HG03460 (cell line): ENCODE results near the gene C20orf204.

Experiments used
- ATAC-seq: cut with Tn5 transposase; IDR thresholded peaks from one replicate; pipeline ENCODE4 v1.9.1; 2021; ENCODE audit not compliant: unreplicated experiment

The C20orf204 gene

DNA sequence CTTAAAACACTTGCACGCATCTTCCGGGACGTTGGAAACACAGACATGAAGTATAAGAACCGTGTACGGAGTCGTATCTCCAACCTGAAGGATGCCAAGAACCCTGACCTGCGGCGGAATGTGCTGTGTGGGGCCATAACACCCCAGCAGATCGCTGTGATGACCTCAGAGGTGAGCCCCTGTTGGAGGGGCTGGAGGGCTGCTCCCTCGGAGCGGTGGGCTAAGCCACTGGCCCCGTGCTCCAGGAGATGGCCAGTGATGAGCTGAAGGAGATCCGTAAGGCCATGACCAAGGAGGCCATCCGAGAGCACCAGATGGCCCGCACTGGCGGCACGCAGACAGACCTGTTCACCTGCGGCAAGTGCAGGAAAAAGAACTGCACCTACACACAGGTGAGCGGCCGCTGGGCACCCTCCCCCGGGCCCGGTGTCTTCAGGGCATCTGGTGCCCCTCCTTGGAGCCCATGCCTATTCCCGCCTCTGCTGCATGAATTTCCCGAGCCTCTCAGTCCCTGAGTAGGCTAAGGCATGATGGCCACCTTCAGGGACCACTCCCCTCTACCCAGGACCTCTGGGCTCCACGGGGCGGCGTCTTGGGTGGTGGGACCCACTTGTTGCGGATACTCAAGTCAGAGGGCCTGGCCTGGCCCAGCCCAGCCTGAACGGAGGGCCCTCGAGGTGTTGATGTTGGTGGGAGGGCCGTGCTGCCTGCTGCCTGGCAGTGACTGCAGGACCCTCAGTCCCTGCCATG, 34.4 kb downstream of the C20orf204 start:
- no peak for ATAC-seq

DNA sequence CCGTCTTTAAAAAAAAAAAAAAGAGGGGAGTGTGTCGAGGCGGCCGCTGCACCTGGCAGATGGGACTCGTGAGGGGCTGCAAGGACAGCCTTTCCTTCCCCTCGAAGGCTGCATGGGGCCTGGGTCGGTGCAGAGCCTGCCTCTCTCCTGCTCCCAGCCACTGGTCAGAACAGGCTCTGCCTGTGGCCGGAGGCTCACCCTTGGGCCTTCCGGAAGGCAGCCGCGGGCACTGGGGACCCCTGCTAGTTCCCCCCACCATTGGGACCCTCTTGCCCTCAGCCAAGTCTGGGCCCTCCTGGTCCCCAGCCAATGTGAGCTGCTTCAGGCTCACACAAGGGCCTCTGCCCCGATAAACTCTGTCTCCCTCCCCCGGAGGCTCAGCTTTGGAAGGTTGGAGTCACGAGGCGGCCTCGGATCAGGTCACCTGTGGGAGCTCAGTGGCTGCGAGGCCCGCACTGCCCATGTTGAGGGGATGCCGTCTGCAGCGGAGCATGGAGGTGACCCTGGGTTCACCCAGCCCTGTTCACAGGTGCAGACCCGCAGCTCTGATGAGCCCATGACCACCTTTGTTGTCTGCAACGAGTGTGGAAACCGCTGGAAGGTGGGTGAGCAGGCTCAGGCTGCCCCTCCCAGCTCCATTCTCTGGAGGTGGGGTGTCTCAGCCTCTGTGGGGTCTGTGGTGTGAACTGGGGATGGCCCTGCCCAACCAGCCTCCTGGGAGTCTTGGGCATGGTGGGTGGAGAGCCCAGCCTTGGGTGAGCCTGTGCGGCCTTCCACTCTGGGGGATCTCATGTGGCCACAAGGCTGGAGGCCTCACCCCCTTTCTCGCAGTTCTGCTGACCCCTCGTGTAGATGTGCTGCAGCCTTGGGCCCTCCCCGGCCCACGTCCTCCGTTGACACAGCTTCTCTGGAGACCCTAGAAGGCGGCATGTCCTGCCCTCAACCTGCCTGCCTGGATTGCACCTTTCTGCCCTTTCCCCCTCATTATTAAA, 35.7 kb downstream of the C20orf204 start:
- ATAC-seq, result no peak

- ATAC-seq, result no peak
Observed at GRCh38 chr20:64072498-64073063, 36.6 kb downstream of the C20orf204 start.

DNA sequence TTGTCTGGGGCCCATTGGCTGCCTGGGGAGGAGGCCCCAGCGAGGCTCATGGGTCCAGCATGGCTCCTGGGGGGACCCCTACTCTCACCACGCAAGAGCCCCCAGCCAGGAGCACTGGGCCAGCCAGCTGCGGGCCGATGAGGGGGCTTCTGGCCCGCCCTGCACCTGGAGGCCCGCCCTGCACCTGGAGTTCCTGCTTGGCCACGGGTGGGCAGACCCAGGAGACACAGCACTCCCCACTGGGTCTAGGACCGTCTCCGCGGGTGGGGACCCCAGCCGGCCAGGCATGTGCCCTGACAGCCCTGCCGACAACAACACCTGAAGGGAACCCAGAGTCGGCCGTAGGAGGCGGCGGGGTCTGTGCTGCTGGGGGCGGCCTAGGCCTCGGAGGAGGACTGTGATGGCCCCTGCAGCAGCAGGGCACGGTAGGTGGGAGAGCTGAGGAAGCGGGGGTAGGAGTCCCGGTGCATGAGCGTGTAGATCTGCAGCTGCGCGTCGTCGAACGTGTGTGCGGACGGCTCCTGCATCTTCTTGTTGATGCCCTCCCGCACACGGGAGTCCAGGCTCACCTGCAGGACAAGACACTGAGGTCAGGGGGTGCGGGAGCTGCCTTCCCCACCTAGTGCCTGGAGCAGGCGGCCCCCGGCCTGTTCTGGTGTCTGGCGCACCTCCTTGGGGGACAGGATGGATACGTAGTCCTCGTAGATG, 37.6 kb downstream of the C20orf204 start:
- no peak for ATAC-seq

GRCh38 chr20:64074184-64074789, 38.3 kb downstream of the C20orf204 start:
- no peak for ATAC-seq

DNA sequence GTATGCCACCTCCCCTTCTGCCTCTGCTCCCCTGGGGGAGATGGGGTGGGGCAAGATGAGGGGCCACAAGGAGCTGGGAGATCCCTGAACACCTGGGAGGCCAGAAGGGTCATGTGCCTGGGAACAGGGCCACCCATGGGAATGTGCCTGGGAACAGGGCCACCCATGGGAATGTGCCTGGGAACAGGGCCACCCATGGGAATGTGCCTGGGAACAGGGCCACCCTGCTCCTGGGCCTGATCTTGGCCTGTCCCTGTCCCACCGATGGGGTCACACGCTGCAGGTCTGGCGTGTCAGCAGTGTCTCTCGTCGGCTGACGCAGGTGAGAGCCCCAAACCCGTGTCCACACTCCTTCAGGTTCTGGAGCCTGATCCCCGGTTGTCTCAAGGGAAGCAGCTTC, 39.0 kb downstream of the C20orf204 start:
- ATAC-seq, result no peak

DNA sequence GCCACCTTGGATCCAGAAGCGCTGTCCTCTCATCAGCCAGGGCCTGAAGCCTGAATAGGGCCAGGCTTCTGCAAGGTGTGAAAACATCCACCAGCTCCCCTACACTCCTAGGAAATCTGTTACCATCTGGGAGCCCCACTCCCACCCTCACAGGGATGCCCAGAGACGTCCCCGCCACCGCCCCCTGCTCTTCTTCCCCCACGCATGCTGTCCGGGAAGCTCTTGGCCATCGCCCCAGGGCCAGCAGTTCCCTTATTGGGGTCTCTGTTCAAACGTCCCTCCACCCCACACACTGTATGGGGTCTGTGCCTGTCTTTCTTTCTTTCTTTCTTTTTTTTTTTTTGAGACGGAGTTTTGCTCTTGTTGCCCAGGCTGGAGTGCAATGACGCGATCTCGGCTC, 39.6 kb downstream of the C20orf204 start:
- no peak for ATAC-seq

DNA sequence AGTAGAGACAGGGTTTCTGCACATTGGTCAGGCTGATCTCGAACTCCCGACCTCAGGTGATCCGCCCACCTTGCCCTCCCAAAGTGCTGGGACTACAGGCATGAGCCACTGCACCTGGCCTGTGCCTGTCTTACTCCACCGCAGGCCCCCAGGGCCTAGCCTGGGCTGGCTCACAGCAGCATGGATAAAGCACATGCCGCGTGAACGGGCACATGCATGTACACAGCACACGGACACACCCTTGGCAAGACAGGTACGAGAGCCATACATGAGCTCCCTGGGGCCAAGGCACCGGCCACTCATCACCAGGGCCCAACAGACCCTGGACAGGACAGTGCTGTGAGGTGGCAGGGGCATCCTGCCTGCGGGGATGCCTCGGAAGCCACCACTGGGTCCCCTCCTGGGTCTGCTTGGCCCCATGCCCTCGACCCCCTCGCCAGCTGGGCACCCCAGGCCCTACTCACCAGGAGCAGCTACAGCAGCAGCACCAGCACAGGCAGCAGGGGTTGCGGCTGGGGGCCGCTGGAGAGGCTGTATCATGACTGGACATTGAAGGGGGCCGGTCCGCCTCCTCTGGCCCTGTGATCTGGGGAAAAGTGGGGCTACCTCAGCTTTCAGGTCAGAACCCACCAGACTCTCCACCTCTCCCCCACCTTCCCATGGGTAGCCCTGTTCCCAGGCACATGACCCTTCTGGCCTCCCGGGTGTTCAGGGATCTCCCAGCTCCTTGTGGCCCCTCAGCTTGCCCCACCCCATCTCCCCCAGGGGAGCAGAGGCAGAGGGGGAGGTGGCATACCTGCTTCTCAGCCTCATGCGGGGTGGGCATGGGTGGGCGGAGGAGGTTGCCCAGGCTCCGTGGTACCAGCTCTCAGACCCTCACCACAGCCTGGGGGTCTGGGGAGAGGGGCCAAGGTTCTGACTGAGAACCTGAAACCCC, 40.3 kb downstream of the C20orf204 start:
- ATAC-seq, result no peak

GRCh38 chr20:64077094-64077493, 41.1 kb downstream of the C20orf204 start:
- ATAC-seq, result no peak

GRCh38 chr20:64077541-64077875, 41.5 kb downstream of the C20orf204 start:
- no peak for ATAC-seq

- no peak for ATAC-seq
Observed at GRCh38 chr20:64077876-64078551, 42.0 kb downstream of the C20orf204 start.

DNA sequence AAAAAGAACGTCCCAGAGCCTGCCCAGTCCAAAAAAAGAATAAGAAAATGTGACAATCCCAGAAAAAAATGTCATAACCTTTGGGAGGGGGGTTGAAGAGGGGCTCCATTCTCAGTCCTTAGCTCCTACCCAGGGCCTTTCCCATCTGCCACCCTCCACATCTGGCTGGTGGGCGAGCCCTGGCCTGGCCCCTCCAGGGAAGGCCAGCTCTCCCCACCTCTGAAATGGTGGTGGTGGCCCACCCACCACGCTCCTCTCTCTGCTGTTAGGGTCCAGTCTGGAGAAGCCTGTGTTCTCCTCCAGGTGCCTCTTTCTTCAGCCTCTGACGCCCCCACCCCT, 42.9 kb downstream of the C20orf204 start:
- no peak for ATAC-seq

DNA sequence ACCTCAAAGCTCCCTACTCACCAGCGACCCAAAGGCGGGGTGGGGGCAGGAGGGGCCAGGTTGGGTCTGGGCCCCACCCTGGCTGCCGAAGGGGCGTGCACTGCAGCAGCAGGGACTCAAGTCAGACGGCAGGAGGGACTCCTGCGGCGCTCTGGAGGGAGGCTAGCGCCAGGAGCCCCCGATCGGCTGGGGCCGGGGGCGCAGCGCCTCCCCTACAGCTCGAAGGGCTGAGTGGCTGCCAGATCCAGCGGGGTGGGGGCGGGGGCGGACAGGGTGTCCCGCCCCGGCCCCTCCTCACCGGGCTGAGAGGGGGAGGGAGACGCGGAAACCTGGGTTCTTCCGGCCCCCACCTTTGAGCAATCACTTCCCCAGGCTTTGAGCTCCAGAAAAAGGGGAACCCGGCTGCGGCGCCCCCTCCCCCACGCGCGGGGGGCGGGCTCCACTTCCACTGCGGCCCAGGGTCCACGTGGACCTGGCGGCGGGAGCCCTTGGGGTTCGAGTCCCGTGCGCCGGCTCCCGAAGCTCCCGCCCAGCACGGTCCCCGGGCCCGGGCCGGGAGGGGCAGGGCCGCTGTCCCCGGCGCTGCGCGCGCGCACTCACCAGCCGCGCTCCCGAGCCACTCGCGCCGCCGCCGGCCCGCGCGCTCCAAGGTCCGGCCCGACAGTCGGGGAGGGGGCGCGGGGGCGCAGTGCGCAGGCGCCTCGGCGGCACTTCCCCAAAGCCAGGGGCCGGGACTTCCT, 43.5 kb downstream of the C20orf204 start, which contains the start of gene RGS19:
RGS19 (minus strand) TSS at position 246 of the 740 bp plus-strand sequence. CDS start 2,632 bp downstream, outside the sequence.
- no peak for ATAC-seq

DNA sequence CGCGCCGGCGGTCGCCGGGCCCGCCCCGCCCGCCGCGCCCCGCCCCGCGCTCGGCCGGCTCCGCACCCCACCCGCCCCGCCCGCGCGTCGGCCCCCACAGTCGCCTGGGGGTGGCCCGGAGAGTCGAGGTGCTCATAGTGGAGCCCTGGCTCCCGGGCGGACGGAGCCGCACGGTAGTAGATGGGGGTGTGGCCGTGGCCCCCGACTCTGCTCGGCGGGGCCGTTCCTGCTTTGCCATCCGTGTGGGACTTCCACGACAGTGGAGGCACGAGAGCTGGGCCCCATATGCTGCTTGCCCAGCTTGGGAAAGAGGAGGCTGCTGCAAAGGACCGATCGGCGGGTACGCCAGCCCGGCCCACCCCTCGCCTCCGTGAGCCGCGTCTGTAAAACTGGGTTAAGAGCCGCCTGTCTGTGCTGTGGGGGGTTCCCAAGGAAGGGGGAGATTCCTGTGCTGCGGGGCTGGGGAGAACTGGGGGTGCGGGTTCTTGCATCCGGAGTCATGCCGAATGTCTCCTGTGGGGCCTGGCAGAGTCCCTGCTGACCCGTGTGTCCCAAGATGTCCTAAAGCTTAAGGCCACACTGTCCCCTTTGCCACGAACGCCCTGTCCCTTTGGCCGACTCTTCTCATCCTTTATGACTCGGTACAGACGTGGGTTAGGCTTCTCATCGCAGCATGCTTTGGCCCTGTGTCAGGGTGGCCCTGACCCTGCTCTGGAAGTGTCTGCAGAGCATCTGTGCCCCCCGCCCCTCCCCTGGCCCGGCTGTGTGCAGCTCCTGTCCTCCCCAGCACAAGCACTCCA, 44.2 kb downstream of the C20orf204 start, which contains the start of gene OPRL1:
OPRL1 (plus strand) TSS at position 70 of the 800 bp plus-strand sequence. CDS start 12,639 bp downstream, outside the sequence.
- ATAC-seq, result no peak

- ATAC-seq, result no peak
Observed at GRCh38 chr20:64080813-64081623, 45.0 kb downstream of the C20orf204 start.

DNA sequence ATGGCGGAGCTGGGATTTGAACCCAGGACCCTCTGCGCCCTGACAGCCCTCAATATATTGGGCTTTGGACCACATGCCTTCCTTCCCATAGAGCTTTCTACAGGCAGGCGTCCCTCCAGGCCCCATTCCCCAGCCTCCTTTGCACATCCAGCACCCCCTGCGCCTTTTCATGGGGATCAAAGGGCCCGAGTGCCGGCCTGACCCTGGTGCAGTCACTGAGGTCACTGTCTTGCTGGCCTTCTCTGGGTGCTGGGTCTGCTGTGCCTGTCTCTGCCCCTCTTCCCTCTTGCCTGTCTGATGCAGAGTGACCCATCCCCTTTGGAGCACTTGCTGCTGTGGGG, 45.6 kb downstream of the C20orf204 start:
- no peak for ATAC-seq
